IMR-90 (cell line): Measurements from ENCODE around the gene CSGALNACT2.

Experiments used
- CEBPB ChIP-seq: IDR thresholded peaks from 2 replicates; pipeline ENCODE4 v1.6.1; 2012; ENCODE audit warnings: low read depth, low read length, improper control_type of control experiment
- CHD1 ChIP-seq: IDR thresholded peaks from 2 replicates; pipeline ENCODE4 v1.6.1; 2012; ENCODE audit warnings: low read depth, low read length, improper control_type of control experiment
- CTCF ChIP-seq: conservative IDR thresholded peaks from 2 replicates; pipeline ENCODE4 v1.5.1; 2012; ENCODE audit warnings: mild to moderate bottlenecking, low read depth, low read length, improper control_type of control experiment
- POLR2A ChIP-seq: IDR thresholded peaks from 2 replicates; pipeline ENCODE4 v1.6.1; 2012; ENCODE audit warnings: mild to moderate bottlenecking, low read depth, low read length
- RAD21 ChIP-seq: IDR thresholded peaks from 2 replicates; pipeline ENCODE4 v1.6.1; 2012; ENCODE audit warnings: low read length, improper control_type of control experiment

GRCh38 chr10:43114743-43115611, 23.3 kb upstream of the CSGALNACT2 start:
- TF ChIP-seq CEBPB (no peak), CTCF (no peak), POLR2A (no peak), RAD21 (no peak), CHD1 (no peak)
